ENCODE results near the gene CNTN1.

DNA sequence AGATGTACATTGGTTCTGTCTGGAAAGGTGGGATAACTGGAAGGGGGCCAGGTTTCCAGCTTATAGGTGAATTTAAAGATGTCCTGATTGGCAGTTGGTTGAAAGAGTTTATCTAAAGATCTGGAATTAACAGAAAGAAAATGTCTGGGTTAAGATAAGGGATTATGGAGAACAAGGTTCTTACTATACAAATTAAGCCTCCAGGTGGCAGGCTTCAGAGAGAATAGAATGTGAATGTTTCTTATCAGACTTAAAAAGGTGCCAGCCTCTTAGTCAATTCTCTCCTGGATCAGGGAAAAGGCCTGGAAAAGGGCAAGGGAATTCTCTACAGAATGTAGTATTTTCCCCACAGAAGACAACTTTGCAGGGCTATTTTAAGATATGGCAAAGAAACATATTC, 53.1 kb downstream of the CNTN1 start:
- TF ChIP-seq POLR2AphosphoS5 (IDR thresholded peaks at IDR 0.05; ENCODE audit: low read depth, low read length) = no peak
- no peak for TF ChIP-seq POLR2A (IDR thresholded peaks at IDR 0.05; ENCODE audit: low read depth, low read length)
